ENCODE data around the gene DGCR2. TPM values are rescaled to one million over a fixed set of nuclear protein-coding genes. Genes with fewer than 3 reads are reported as not detected.
"Not testable (repeated sequence)": the region's sequence is repeated elsewhere in the genome, so short reads cannot be mapped to it uniquely, and the experiment has no call there.

DGCR2 gene
- total and polyA plus RNA-seq, 4 experiments from 2014 or later = 33.1 to 66.7 (median 56.6) TPM

DNA sequence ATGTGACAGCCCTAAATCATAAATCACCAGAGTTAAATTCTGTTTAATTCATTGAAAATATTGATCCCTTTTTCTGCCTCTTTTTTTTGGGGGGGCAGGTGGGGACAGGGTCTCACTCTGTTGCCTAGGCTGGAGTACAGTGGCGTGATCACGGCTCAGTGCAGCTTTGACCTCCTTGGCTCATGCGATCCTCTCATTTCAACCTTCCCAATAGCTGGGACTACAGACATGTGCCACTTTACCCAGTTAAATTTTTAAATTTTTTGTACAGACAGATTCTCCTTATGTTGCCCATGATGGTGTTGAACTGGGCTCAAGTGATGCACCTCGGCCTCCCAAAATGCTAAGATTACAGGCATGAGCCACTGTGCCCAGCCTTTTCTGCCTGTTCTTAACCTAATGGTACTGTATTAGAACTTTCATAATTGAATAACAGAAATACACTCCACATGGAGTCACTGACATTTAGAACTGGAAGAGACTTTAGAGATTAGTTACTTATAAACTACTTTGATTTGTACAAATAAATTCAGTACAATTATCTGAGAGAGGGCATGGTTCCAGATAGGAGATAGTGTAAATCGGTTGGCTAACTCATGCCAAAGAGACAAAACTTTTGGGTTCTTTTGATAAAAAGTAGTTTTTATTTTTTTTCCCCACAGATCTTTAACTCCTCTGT, 109.8 kb downstream of the DGCR2 start:
- DNase-seq = no peak
- CTCF ChIA-PET (ENCODE audit: partially characterized antibody) = no interaction called here
- no peaks in the 10 kb centered on the region for H3K27me3 ChIP-seq (ENCODE audit: insufficient read depth, low read length)
- POLR2A ChIA-PET (ENCODE audit: partially characterized antibody) = no interaction called here
- no peaks in the 10 kb centered on the region for H3K36me3 Mint-ChIP-seq
- H3K27me3 Mint-ChIP-seq = peaks cover 18 to 21% of the 10 kb centered on the region in 2 donors
- peaks cover 0 to 2% (median 0%) of the 10 kb centered on the region in 8 donors for H3K9me3 Mint-ChIP-seq
- H3K4me3 ChIP-seq (ENCODE audit: low read length in 2 of 2) = no peak overlapping the region
- no peaks in the 10 kb centered on the region for H3K36me3 ChIP-seq (ENCODE audit: insufficient read depth, low read length)
- no peaks in the 10 kb centered on the region for H3K9me3 ChIP-seq (ENCODE audit: control insufficient read depth in 1 of 2, low read length in 2 of 2)
- H3K4me1 ChIP-seq (ENCODE audit: insufficient read depth, low read length) = no peaks in the 10 kb centered on the region
- no peak overlapping the region for H3K4me3 Mint-ChIP-seq
- intact Hi-C loops (cut with micrococcal nuclease) = no loop called here
- no peak overlapping the region for H3K27ac Mint-ChIP-seq
- H3K27ac ChIP-seq (ENCODE audit: low read depth, low read length) = no peak overlapping the region
- H3K4me1 Mint-ChIP-seq = no peaks in the 10 kb centered on the region

DNA sequence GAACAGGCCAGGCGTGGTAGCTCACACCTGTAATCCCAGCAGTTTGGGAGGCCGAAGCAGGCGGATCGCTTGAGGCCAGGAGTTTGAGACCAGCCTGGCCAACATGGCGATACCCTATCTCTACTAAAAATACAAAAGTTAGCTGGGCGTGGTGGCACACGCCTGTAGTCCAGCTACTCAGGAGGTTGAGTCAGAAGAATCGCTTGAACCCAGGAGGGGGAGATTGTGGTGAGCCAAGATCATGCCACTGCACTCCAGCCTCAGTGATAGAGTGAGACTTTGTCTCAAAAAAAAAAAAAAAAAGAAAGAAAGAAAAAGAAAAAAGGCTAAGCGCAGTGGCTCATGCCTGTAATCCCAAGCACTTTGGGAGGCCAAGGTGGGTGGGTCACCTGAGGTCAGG, 110.6 kb downstream of the DGCR2 start:
- H3K36me3 ChIP-seq (ENCODE audit: insufficient read depth, low read length); POLR2A ChIA-PET (ENCODE audit: partially characterized antibody); H3K27ac ChIP-seq (ENCODE audit: low read depth, low read length); intact Hi-C loops (cut with micrococcal nuclease); H3K4me1 Mint-ChIP-seq; H3K9me3 Mint-ChIP-seq; H3K9me3 ChIP-seq (ENCODE audit: control insufficient read depth in 1 of 2, low read length in 2 of 2); H3K4me3 Mint-ChIP-seq; H3K4me3 ChIP-seq (ENCODE audit: low read length in 2 of 2); H3K4me1 ChIP-seq (ENCODE audit: insufficient read depth, low read length); CTCF ChIA-PET (ENCODE audit: partially characterized antibody); DNase-seq; H3K36me3 Mint-ChIP-seq; H3K27me3 ChIP-seq (ENCODE audit: insufficient read depth, low read length); H3K27ac Mint-ChIP-seq: not testable (repeated sequence)
- H3K27me3 Mint-ChIP-seq = peaks cover 17 to 23% of the 10 kb centered on the region in 2 donors

DNA sequence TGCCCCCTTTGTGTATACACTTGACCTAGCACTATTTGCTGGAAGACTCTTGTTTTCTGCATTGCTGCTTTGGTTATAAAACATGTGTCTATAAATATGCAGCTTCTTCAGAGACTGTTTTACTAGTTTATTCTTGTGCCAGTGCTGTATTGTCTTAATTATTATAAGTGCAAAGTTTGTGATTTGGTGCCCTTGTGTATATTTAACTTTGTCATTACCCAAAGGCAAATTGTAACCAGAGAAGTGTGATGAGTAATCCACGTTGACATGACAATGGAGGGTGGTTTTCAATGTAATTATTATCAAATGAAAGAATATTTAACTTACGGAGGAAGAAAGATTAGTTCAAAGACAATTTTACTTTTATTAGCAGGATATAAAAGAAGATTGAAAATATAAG, 111.1 kb downstream of the DGCR2 start:
- Mint-ChIP-seq H3K36me3 (no peaks in the 10 kb centered on the region), H3K4me1 (no peaks in the 10 kb centered on the region), H3K4me3 (no peak overlapping the region), H3K27me3 (peaks cover 17 to 23% of the 10 kb centered on the region in 2 donors), H3K9me3 (peaks cover 0 to 2% (median 0%) of the 10 kb centered on the region in 8 donors), H3K27ac (no peak overlapping the region)
- no peak for DNase-seq
- H3K4me3 ChIP-seq (ENCODE audit: low read length in 2 of 2) = no peak overlapping the region
- no peaks in the 10 kb centered on the region for H3K27me3 ChIP-seq (ENCODE audit: insufficient read depth, low read length)
- no peak overlapping the region for H3K27ac ChIP-seq (ENCODE audit: low read depth, low read length)
- H3K36me3 ChIP-seq (ENCODE audit: insufficient read depth, low read length) = no peaks in the 10 kb centered on the region
- no peaks in the 10 kb centered on the region for H3K9me3 ChIP-seq (ENCODE audit: control insufficient read depth in 1 of 2, low read length in 2 of 2)
- ChIA-PET POLR2A (ENCODE audit: partially characterized antibody) (no interaction called here), CTCF (ENCODE audit: partially characterized antibody) (no interaction called here)
- intact Hi-C loops (cut with micrococcal nuclease) = no loop called here
- no peaks in the 10 kb centered on the region for H3K4me1 ChIP-seq (ENCODE audit: insufficient read depth, low read length)

DNA sequence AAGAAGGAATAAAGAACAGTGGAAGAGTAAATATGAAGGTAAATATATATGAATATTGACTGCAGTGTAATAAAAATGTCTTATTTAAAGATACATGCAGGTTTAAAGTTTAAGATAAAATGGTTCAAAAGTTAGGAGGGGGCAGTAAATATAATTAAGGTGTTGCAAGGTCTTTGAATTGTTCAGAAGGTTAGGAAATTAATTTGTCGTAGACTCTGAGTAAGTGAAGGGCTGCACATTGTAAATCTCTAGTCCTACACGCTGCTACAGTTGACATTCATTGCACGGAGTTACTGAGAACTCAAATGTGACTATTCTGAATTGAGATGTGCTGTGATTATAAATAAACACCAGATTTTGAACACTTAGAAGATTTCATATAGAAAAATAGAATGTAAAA, 116.3 kb downstream of the DGCR2 start:
- DNase-seq = no peak
- H3K4me1 ChIP-seq (ENCODE audit: insufficient read depth, low read length) = no peaks in the 10 kb centered on the region
- H3K9me3 ChIP-seq (ENCODE audit: control insufficient read depth in 1 of 2, low read length in 2 of 2) = no peaks in the 10 kb centered on the region
- Mint-ChIP-seq H3K36me3 (no peaks in the 10 kb centered on the region), H3K27me3 (peaks cover 20 to 28% of the 10 kb centered on the region in 2 donors), H3K4me1 (no peaks in the 10 kb centered on the region), H3K4me3 (no peak overlapping the region), H3K9me3 (peaks cover 0 to 10% (median 3%) of the 10 kb centered on the region in 8 donors), H3K27ac (no peak overlapping the region)
- peaks cover 5% of the 10 kb centered on the region for H3K27me3 ChIP-seq (ENCODE audit: insufficient read depth, low read length)
- POLR2A ChIA-PET (ENCODE audit: partially characterized antibody) = no interaction called here
- H3K27ac ChIP-seq (ENCODE audit: low read depth, low read length) = no peak overlapping the region
- intact Hi-C loops (cut with micrococcal nuclease) = no loop called here
- CTCF ChIA-PET (ENCODE audit: partially characterized antibody) = no interaction called here
- no peak overlapping the region for H3K4me3 ChIP-seq (ENCODE audit: low read length in 2 of 2)
- no peaks in the 10 kb centered on the region for H3K36me3 ChIP-seq (ENCODE audit: insufficient read depth, low read length)

DNA sequence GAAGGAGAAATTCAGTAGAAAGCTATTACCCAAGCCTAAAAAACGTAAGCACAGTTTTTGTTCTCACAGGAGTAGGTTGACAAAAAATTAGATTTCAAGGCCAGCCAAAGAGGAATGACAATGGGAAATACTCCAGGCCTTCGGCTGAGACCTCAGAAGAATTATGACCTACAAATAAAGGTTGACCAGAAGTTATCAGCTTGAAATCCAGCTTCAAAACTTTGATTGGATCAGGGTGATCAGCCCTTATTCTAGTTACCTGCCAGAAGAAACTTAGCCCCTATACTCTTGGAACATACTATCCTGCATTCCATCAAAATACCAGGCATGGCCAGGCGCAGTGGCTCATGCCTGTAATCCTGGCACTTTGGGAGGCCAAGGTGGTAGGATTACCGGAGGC, 117.7 kb downstream of the DGCR2 start:
- Mint-ChIP-seq H3K36me3 (no peaks in the 10 kb centered on the region), H3K4me1 (no peaks in the 10 kb centered on the region), H3K27me3 (peaks cover 19 to 29% of the 10 kb centered on the region in 2 donors), H3K4me3 (no peak overlapping the region), H3K9me3 (peaks cover 0 to 10% (median 3%) of the 10 kb centered on the region in 8 donors), H3K27ac (no peak overlapping the region)
- no peak for DNase-seq
- Histone ChIP-seq H3K27ac (ENCODE audit: low read depth, low read length) (no peak overlapping the region), H3K4me1 (ENCODE audit: insufficient read depth, low read length) (no peaks in the 10 kb centered on the region), H3K27me3 (ENCODE audit: insufficient read depth, low read length) (peaks cover 5% of the 10 kb centered on the region), H3K36me3 (ENCODE audit: insufficient read depth, low read length) (no peaks in the 10 kb centered on the region), H3K9me3 (ENCODE audit: control insufficient read depth in 1 of 2, low read length in 2 of 2) (no peaks in the 10 kb centered on the region), H3K4me3 (ENCODE audit: low read length in 2 of 2) (no peak overlapping the region)
- CTCF ChIA-PET (ENCODE audit: partially characterized antibody) = no interaction called here
- POLR2A ChIA-PET (ENCODE audit: partially characterized antibody) = no interaction called here
- intact Hi-C loops (cut with micrococcal nuclease) = no loop called here

DNA sequence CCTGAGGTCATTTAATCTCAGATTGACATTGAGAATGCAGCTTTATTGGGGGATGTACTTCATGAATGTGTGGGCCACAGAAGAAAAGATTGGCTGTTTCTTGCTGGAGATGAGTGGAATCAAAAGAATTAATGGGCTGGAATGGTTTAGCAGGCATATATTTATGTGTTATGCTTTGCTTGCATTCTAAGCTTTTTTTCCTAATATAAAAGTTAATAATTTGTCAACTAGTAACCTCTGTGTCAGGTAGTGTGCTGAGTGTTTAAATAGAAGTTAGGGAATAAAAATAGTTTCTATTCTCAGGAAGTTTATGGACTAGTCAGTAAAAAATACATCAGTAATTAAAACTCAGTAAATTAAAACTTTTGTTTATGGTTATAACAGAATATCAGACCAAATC, 118.7 kb downstream of the DGCR2 start:
- Histone ChIP-seq H3K27ac (ENCODE audit: low read depth, low read length) (no peak overlapping the region), H3K27me3 (ENCODE audit: insufficient read depth, low read length) (peaks cover 5% of the 10 kb centered on the region), H3K36me3 (ENCODE audit: insufficient read depth, low read length) (no peaks in the 10 kb centered on the region), H3K4me3 (ENCODE audit: low read length in 2 of 2) (no peak overlapping the region), H3K4me1 (ENCODE audit: insufficient read depth, low read length) (no peaks in the 10 kb centered on the region), H3K9me3 (ENCODE audit: control insufficient read depth in 1 of 2, low read length in 2 of 2) (no peaks in the 10 kb centered on the region)
- intact Hi-C loops (cut with micrococcal nuclease) = no loop called here
- CTCF ChIA-PET (ENCODE audit: partially characterized antibody) = no interaction called here
- no peak for DNase-seq
- POLR2A ChIA-PET (ENCODE audit: partially characterized antibody) = no interaction called here
- H3K4me1 Mint-ChIP-seq = no peaks in the 10 kb centered on the region
- H3K36me3 Mint-ChIP-seq = no peaks in the 10 kb centered on the region
- H3K27me3 Mint-ChIP-seq = peaks cover 20 to 28% of the 10 kb centered on the region in 2 donors
- no peak overlapping the region for H3K4me3 Mint-ChIP-seq
- no peak overlapping the region for H3K27ac Mint-ChIP-seq
- H3K9me3 Mint-ChIP-seq = peaks cover 0 to 10% (median 3%) of the 10 kb centered on the region in 8 donors

DNA sequence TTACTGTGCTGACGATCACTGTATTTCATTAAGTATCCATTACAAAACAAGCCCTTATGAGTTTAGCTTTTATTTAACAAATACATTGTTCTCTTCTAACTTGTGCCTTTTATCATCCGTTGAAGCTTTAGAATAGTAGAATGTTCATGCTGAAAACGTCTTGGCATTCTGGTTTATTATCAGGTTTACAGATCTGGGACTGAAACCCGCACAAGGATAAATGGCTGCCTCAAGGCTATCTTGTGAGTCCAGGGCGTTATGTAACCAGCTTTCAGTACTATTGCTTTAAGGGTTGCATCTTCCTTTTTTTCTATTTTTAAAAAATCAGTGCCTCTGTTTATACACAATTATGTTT, 119.6 kb downstream of the DGCR2 start:
- Mint-ChIP-seq H3K36me3 (no peaks in the 10 kb centered on the region), H3K4me3 (no peak overlapping the region), H3K27ac (no peak overlapping the region), H3K4me1 (no peaks in the 10 kb centered on the region), H3K27me3 (peaks cover 22 to 28% of the 10 kb centered on the region in 2 donors), H3K9me3 (peaks cover 0 to 10% (median 3%) of the 10 kb centered on the region in 8 donors)
- ChIA-PET CTCF (ENCODE audit: partially characterized antibody) (no interaction called here), POLR2A (ENCODE audit: partially characterized antibody) (no interaction called here)
- DNase-seq = no peak
- Histone ChIP-seq H3K27me3 (ENCODE audit: insufficient read depth, low read length) (peaks cover 5% of the 10 kb centered on the region), H3K36me3 (ENCODE audit: insufficient read depth, low read length) (no peaks in the 10 kb centered on the region), H3K4me1 (ENCODE audit: insufficient read depth, low read length) (no peaks in the 10 kb centered on the region), H3K4me3 (ENCODE audit: low read length in 2 of 2) (no peak overlapping the region), H3K27ac (ENCODE audit: low read depth, low read length) (no peak overlapping the region), H3K9me3 (ENCODE audit: control insufficient read depth in 1 of 2, low read length in 2 of 2) (no peaks in the 10 kb centered on the region)
- intact Hi-C loops (cut with micrococcal nuclease) = no loop called here

DNA sequence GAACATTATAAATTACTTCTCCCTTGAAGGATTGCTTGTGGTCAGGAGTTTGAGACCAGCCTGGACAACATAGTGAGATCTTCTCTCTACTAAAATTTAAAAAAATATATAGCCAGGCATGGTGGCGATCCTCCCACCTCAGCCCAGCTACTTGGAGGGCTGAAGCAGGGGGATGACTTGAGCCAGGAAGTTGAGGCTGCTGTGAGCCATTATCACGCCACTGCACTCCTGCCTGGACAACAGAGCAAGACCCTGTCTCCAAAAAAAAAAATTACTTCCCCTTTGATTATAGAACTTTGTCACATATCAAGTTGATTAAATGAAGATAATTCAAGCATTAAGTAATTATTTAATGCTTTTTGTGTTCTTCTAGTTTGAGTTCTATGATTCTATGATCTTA, 121.0 kb downstream of the DGCR2 start:
- Mint-ChIP-seq H3K4me3 (no peak overlapping the region), H3K36me3 (no peaks in the 10 kb centered on the region), H3K27me3 (peaks cover 22 to 29% of the 10 kb centered on the region in 2 donors), H3K9me3 (peaks cover 0 to 10% (median 3%) of the 10 kb centered on the region in 8 donors), H3K27ac (no peak overlapping the region), H3K4me1 (no peaks in the 10 kb centered on the region)
- ChIA-PET POLR2A (ENCODE audit: partially characterized antibody) (no interaction called here), CTCF (ENCODE audit: partially characterized antibody) (no interaction called here)
- intact Hi-C loops (cut with micrococcal nuclease) = no loop called here
- Histone ChIP-seq H3K4me3 (ENCODE audit: low read length in 2 of 2) (no peak overlapping the region), H3K27ac (ENCODE audit: low read depth, low read length) (no peak overlapping the region), H3K27me3 (ENCODE audit: insufficient read depth, low read length) (peaks cover 5% of the 10 kb centered on the region), H3K4me1 (ENCODE audit: insufficient read depth, low read length) (no peaks in the 10 kb centered on the region), H3K36me3 (ENCODE audit: insufficient read depth, low read length) (no peaks in the 10 kb centered on the region), H3K9me3 (ENCODE audit: control insufficient read depth in 1 of 2, low read length in 2 of 2) (no peaks in the 10 kb centered on the region)
- no peak for DNase-seq
